Neuron (in vitro differentiated cells): ENCODE data around the gene CADPS2.

Source experiments
- H2AFZ ChIP-seq: one replicate; pipeline ENCODE4 v1.6.1; 2013; ENCODE audit warnings: low read depth, mild to moderate bottlenecking, inconsistent platforms, low read length, moderate library complexity
- H3K27me3 ChIP-seq: one replicate; pipeline ENCODE4 v1.6.1; 2013; ENCODE audit warnings: low read length; ENCODE audit not compliant: insufficient read depth
- H3K36me3 ChIP-seq: one replicate; pipeline ENCODE4 v1.6.1; 2013; ENCODE audit warnings: low read length; ENCODE audit not compliant: insufficient read depth
- H3K4me1 ChIP-seq: one replicate; pipeline ENCODE4 v1.6.1; 2013; ENCODE audit warnings: low read length; ENCODE audit not compliant: insufficient read depth
- H3K4me3 ChIP-seq: 2 replicates; pipeline ENCODE4 v1.5.1; 2013; ENCODE audit warnings: mild to moderate bottlenecking, low read length, moderate library complexity
- H3K9me3 ChIP-seq: one replicate; pipeline ENCODE4 v1.6.1; 2013; ENCODE audit warnings: low read length

Gene CADPS2

DNA sequence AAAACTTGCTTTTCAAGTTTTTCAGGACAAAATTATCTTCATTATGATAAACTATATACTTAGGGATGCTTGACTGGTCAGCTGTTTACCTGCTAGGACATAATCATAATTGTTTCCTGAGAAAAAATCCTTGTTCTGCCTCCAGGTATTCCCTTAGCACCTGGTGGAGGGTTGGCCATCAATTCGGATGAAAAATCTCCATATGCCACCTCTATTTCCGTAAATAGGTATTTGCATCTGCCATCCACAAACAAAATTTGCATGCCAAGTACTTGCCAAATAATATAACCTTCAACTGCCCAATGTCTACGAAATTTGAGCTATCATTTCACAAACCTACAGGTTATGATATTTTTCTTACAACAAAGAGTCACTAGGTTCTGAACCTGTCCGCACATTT, 313.6 kb downstream of the CADPS2 start:
- no peaks in the 10 kb centered on the region for H3K36me3 ChIP-seq
- H2AFZ ChIP-seq = no peak overlapping the region
- H3K4me1 ChIP-seq = no peaks in the 10 kb centered on the region
- no peaks in the 10 kb centered on the region for H3K9me3 ChIP-seq
- no peak overlapping the region for H3K4me3 ChIP-seq
- no peaks in the 10 kb centered on the region for H3K27me3 ChIP-seq

DNA sequence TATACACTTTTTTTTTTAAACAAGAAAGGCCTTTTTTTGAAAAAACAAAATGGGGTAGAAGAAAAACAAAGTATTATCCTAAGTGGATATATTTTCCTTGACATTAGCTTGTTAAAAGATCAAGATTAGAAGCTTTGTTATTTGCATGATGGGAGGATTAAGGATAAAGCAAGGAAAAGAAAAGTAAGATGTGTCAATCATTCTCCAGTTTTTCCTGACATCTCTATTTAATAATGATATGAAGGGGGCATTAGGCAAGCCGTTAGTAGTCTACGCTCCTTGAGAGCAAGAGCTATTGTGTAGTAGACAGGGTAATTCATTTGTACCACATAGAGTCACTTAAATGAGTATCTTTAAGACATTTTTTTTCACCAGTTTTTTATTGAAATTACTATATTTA, 324.9 kb downstream of the CADPS2 start:
- no peaks in the 10 kb centered on the region for H3K36me3 ChIP-seq
- no peaks in the 10 kb centered on the region for H3K4me1 ChIP-seq
- no peak overlapping the region for H2AFZ ChIP-seq
- H3K9me3 ChIP-seq = no peaks in the 10 kb centered on the region
- H3K4me3 ChIP-seq = no peak overlapping the region
- no peaks in the 10 kb centered on the region for H3K27me3 ChIP-seq

DNA sequence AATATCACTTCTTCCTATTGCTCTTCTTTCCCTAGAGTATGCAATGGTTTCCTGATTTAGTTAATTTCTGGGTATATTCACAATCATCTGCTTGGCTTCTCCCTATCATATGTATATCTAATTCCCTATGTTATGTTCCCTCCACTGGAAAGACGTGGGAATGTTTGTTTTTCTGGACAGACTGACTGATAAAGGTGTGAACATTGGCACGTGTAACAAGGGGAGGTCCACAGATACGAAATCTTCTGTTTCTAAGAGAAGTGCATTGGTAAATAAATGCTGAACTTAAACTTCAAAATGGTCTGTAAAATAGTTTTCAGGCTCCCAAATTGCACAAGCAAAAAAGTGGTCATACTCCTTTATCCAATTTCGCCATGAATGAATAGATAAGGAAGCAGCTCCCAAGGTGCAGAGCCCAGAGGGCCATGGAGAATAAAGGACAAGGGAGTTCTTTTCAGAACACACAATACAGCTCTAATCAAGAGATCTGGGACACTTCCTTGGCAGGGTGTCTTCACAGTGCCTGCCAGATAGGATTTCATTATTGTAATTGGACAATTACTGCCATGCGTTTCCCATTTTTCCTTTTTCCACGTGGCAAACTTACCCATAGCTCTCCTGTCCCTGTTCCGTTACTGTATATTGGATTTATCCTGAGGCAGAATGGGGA, 329.3 kb downstream of the CADPS2 start:
- Histone ChIP-seq H3K4me1 (no peaks in the 10 kb centered on the region), H3K36me3 (no peaks in the 10 kb centered on the region), H3K9me3 (no peaks in the 10 kb centered on the region), H3K27me3 (no peaks in the 10 kb centered on the region), H2AFZ (no peak overlapping the region), H3K4me3 (no peak overlapping the region)

- no peaks in the 10 kb centered on the region for H3K9me3 ChIP-seq
- no peaks in the 10 kb centered on the region for H3K36me3 ChIP-seq
- H3K27me3 ChIP-seq = no peaks in the 10 kb centered on the region
- H3K4me1 ChIP-seq = no peaks in the 10 kb centered on the region
- H3K4me3 ChIP-seq = no peak overlapping the region
- H2AFZ ChIP-seq = no peak overlapping the region
These were observed 330.0 kb downstream of the CADPS2 start for GRCh38 chr7:122556219-122556618.

DNA sequence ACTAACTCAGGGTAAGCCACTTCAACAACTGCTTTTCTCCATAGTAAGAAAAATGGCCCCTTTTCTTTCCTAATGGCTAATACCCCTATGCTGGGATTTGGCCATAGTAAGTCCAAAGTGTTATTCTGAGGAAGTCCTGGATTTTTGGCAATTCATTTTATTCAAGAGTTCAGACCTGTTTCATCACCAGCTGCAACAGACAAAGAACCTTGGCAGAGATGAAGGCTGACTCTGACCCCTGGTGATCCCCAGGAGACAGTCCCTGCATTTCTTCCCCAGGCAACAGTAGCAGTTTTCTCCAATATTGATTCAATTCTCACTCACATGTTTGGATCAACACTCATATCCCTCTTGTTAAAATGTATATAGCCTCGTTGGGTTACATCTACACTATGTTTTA, 332.5 kb downstream of the CADPS2 start:
- H2AFZ ChIP-seq = no peak overlapping the region
- H3K36me3 ChIP-seq = no peaks in the 10 kb centered on the region
- H3K27me3 ChIP-seq = no peaks in the 10 kb centered on the region
- H3K4me3 ChIP-seq = no peak overlapping the region
- H3K9me3 ChIP-seq = no peaks in the 10 kb centered on the region
- no peaks in the 10 kb centered on the region for H3K4me1 ChIP-seq

GRCh38 chr7:122552769-122553168, 333.5 kb downstream of the CADPS2 start:
- H2AFZ ChIP-seq = no peak overlapping the region
- no peaks in the 10 kb centered on the region for H3K4me1 ChIP-seq
- no peaks in the 10 kb centered on the region for H3K9me3 ChIP-seq
- H3K27me3 ChIP-seq = no peaks in the 10 kb centered on the region
- H3K4me3 ChIP-seq = no peak overlapping the region
- no peaks in the 10 kb centered on the region for H3K36me3 ChIP-seq

- H3K4me3 ChIP-seq = no peak overlapping the region
- H3K27me3 ChIP-seq = no peaks in the 10 kb centered on the region
- no peaks in the 10 kb centered on the region for H3K36me3 ChIP-seq
These were observed 335.7 kb downstream of the CADPS2 start for GRCh38 chr7:122550545-122550944.

DNA sequence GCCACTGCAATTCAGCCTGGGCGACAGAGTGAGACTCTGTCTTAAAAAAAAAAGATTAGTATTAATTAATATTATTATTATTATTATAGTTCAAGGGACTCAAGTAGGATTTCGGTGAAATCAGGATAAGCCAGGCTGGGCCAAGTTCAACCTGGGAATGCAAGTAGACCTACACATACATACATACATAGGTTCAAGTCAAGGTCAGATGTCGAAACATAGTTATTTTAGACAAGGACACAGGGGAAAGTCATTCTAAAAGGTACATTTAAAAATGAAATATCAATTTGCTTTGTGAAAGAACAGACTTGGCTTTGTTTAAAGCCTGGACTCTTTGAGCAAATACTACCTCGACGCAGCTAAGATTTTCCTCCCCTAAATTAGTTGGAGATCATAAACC, 336.7 kb downstream of the CADPS2 start:
- Histone ChIP-seq H2AFZ (no peak overlapping the region), H3K4me1 (no peaks in the 10 kb centered on the region), H3K27me3 (no peaks in the 10 kb centered on the region), H3K36me3 (no peaks in the 10 kb centered on the region), H3K4me3 (no peak overlapping the region), H3K9me3 (no peaks in the 10 kb centered on the region)

More at GRCh38 chr7:122550545-122550944, 335.7 kb downstream of the CADPS2 start:
- no peak overlapping the region for H2AFZ ChIP-seq
- no peaks in the 10 kb centered on the region for H3K4me1 ChIP-seq
- no peaks in the 10 kb centered on the region for H3K9me3 ChIP-seq

- Histone ChIP-seq H2AFZ (no peak overlapping the region), H3K9me3 (no peaks in the 10 kb centered on the region), H3K4me1 (no peaks in the 10 kb centered on the region), H3K27me3 (no peaks in the 10 kb centered on the region), H3K4me3 (no peak overlapping the region), H3K36me3 (no peaks in the 10 kb centered on the region)
These were observed 339.8 kb downstream of the CADPS2 start for GRCh38 chr7:122546496-122546895.

GRCh38 chr7:122544463-122544862, 341.8 kb downstream of the CADPS2 start:
- Histone ChIP-seq H3K27me3 (no peaks in the 10 kb centered on the region), H3K4me1 (no peaks in the 10 kb centered on the region), H3K9me3 (no peaks in the 10 kb centered on the region), H2AFZ (no peak overlapping the region), H3K4me3 (no peak overlapping the region), H3K36me3 (no peaks in the 10 kb centered on the region)

GRCh38 chr7:122543891-122544290, 342.4 kb downstream of the CADPS2 start:
- no peak overlapping the region for H2AFZ ChIP-seq
- no peaks in the 10 kb centered on the region for H3K9me3 ChIP-seq
- no peaks in the 10 kb centered on the region for H3K36me3 ChIP-seq
- no peaks in the 10 kb centered on the region for H3K4me1 ChIP-seq
- H3K4me3 ChIP-seq = no peak overlapping the region
- H3K27me3 ChIP-seq = no peaks in the 10 kb centered on the region

DNA sequence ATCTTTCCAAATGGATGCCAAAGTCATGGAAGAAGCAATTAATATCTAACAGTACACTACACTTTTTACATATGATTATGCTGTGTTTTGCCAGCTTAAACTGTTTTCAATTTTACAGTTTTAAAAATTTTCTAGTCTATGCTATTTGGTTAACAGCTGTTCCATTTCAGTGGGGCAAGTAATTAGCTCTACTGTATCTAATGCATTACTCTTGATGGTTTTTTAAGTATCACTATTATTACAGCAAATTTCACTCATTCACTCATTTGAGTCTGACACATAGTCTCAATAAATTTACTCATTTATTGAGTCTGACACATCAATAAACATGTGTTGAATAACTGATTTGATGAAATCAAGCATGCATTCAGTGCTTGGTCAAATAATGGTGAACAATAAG, 343.1 kb downstream of the CADPS2 start:
- Histone ChIP-seq H3K4me3 (no peak overlapping the region), H3K27me3 (no peaks in the 10 kb centered on the region), H3K36me3 (no peaks in the 10 kb centered on the region), H2AFZ (no peak overlapping the region), H3K9me3 (no peaks in the 10 kb centered on the region), H3K4me1 (no peaks in the 10 kb centered on the region)

GRCh38 chr7:122535086-122535485, 351.2 kb downstream of the CADPS2 start:
- H3K4me3 ChIP-seq = no peak overlapping the region
- H3K27me3 ChIP-seq = no peaks in the 10 kb centered on the region
- no peaks in the 10 kb centered on the region for H3K36me3 ChIP-seq
- no peaks in the 10 kb centered on the region for H3K9me3 ChIP-seq
- H2AFZ ChIP-seq = no peak overlapping the region
- peaks cover 5% of the 10 kb centered on the region for H3K4me1 ChIP-seq
